ENCODE measurements around the gene PACS1.

DNA sequence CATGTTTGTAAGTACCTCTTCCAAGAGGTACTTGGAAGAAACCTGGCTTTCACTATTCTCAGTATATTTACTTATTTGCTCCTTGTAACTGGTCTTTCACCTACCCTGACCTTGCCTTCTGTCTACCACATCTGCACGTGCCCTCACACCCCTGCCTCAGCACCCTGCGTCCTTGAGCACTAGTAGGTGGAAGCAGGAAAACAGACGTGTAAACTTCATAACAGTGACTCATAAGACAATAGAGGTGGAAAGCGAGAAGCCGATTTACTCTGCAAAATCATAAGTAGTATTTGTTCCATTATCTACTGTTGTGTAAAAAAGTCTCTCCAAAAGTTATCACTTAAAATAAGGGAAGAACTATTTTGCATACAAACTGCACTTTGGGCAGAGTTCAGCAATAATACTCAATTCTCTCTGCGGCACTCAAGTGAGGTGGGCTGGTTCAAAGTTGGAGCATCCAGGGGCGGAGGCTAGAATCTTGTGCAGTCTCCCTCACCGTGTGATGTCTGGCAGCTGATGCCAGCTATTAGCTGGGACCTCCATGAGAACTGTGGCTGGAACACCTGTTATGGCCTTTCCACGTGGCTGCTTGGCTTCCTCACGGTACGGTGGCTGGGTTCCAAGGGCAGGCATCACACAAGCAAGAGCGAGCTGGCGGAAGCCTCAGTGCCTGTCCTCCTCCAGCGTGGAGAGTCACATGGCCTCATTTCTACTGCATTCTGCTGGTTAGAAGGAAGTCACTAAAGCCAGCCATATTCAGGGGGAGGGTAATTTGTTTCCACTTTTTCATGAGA lies 30.4 kb downstream of the PACS1 start:
- no peak for TF ChIP-seq POLR2AphosphoS5 (IDR thresholded peaks at IDR 0.05; ENCODE audit: low read depth, low read length)
- TF ChIP-seq EZH2phosphoT487 (IDR thresholded peaks at IDR 0.05; ENCODE audit: borderline replicate concordance, low read depth), result no peak
- TF ChIP-seq, protein P1, sequence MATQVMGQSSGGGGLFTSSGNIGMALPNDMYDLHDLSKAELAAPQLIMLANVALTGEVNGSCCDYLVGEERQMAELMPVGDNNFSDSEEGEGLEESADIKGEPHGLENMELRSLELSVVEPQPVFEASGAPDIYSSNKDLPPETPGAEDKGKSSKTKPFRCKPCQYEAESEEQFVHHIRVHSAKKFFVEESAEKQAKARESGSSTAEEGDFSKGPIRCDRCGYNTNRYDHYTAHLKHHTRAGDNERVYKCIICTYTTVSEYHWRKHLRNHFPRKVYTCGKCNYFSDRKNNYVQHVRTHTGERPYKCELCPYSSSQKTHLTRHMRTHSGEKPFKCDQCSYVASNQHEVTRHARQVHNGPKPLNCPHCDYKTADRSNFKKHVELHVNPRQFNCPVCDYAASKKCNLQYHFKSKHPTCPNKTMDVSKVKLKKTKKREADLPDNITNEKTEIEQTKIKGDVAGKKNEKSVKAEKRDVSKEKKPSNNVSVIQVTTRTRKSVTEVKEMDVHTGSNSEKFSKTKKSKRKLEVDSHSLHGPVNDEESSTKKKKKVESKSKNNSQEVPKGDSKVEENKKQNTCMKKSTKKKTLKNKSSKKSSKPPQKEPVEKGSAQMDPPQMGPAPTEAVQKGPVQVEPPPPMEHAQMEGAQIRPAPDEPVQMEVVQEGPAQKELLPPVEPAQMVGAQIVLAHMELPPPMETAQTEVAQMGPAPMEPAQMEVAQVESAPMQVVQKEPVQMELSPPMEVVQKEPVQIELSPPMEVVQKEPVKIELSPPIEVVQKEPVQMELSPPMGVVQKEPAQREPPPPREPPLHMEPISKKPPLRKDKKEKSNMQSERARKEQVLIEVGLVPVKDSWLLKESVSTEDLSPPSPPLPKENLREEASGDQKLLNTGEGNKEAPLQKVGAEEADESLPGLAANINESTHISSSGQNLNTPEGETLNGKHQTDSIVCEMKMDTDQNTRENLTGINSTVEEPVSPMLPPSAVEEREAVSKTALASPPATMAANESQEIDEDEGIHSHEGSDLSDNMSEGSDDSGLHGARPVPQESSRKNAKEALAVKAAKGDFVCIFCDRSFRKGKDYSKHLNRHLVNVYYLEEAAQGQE (IDR thresholded peaks at IDR 0.05; ENCODE audit: low read depth, low read length), result no peak
- TF ChIP-seq, protein P2, sequence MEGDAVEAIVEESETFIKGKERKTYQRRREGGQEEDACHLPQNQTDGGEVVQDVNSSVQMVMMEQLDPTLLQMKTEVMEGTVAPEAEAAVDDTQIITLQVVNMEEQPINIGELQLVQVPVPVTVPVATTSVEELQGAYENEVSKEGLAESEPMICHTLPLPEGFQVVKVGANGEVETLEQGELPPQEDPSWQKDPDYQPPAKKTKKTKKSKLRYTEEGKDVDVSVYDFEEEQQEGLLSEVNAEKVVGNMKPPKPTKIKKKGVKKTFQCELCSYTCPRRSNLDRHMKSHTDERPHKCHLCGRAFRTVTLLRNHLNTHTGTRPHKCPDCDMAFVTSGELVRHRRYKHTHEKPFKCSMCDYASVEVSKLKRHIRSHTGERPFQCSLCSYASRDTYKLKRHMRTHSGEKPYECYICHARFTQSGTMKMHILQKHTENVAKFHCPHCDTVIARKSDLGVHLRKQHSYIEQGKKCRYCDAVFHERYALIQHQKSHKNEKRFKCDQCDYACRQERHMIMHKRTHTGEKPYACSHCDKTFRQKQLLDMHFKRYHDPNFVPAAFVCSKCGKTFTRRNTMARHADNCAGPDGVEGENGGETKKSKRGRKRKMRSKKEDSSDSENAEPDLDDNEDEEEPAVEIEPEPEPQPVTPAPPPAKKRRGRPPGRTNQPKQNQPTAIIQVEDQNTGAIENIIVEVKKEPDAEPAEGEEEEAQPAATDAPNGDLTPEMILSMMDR (IDR thresholded peaks at IDR 0.05), result no peak
- peak; percentile 88 for TF ChIP-seq MXI1 (IDR thresholded peaks at IDR 0.05; ENCODE audit: low read depth, low read length)
- TF ChIP-seq EP300 (IDR thresholded peaks at IDR 0.05; ENCODE audit: borderline replicate concordance in 1 of 2, low read depth in 1 of 2, low read length in 1 of 2), result no peak
- TF ChIP-seq FOXJ3 (CRISPR knock-in tag; IDR thresholded peaks at IDR 0.05), result no peak

Data from SK-N-SH (cell line).